ENCODE measurements around the gene SSR3. TPM values are rescaled to one million over a fixed set of nuclear protein-coding genes. Genes with fewer than 3 reads are reported as not detected.
A peak's percentile ranks its signal among the peaks of the same experiment; 100 is the strongest.

SSR3 gene
- total and polyA plus RNA-seq, 8 donors, result 30.4 to 190 (median 76.8) TPM

DNA sequence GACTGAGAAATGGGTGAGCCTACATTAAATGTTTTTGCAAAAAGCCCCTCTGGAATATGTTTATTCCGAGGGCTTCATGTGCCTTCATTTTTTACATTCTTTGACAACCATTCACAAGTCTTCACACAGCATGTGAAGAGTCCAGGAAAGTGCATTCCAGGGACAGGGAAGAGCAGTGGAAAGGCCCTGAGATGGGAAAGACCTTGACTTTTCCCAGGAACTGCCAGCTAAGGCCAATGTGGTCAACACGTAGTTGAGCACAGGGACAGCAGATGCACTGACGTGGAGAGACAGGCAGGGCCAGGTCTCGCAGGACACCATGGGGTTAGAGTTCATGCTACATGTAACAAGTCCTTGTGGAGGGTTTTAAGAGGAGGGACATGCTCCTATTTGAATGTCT, 21.7 kb downstream of the SSR3 start:
- Histone ChIP-seq H3K9me3 (no peaks in the 10 kb centered on the region), H3K27ac (peak overlapping the region in 2 of 5 donors; percentile 6 to 78), H3K4me3 (no peak overlapping the region), H3K27me3 (no peaks in the 10 kb centered on the region), H3K4me1 (peaks cover 5 to 38% (median 20%) of the 10 kb centered on the region in 4 donors), H3K36me3 (peaks cover 0 to 13% (median 6%) of the 10 kb centered on the region in 4 donors)
- TF ChIP-seq POLR2A (IDR thresholded peaks at IDR 0.05), result no peak
- TF ChIP-seq EP300 (IDR thresholded peaks at IDR 0.05), result no peak
- TF ChIP-seq POLR2AphosphoS5 (IDR thresholded peaks at IDR 0.05), result no peak
- TF ChIP-seq, protein P1, sequence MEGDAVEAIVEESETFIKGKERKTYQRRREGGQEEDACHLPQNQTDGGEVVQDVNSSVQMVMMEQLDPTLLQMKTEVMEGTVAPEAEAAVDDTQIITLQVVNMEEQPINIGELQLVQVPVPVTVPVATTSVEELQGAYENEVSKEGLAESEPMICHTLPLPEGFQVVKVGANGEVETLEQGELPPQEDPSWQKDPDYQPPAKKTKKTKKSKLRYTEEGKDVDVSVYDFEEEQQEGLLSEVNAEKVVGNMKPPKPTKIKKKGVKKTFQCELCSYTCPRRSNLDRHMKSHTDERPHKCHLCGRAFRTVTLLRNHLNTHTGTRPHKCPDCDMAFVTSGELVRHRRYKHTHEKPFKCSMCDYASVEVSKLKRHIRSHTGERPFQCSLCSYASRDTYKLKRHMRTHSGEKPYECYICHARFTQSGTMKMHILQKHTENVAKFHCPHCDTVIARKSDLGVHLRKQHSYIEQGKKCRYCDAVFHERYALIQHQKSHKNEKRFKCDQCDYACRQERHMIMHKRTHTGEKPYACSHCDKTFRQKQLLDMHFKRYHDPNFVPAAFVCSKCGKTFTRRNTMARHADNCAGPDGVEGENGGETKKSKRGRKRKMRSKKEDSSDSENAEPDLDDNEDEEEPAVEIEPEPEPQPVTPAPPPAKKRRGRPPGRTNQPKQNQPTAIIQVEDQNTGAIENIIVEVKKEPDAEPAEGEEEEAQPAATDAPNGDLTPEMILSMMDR (IDR thresholded peaks at IDR 0.05), result no peak
- intact Hi-C loops (cut with DNase I; ENCODE audit: low total_unique reads), result no loop called here
- WGBS, 5 donors, result 72 to 89% (median 79%) methylated on average over 4 of the region's 4 CpGs
- DNase-seq, result no peak

DNA sequence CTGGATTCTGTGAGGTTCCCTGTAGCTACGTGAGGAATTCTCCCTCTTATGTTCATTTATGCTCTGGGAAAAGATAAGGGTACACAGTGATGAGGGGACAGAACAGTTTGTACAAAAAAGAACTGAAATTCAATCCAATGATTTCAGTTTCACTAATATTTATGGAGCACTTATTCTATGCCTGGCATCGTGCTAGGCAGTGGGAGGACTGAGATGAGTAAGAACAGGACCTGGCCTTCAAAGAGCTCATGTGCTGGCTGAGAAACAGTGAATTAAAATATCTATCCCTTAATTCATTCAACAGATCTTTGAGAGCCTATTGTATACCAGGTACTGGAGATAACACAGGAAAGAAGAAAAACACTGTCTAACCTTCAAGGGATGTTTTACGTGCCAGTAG, 22.2 kb downstream of the SSR3 start:
- Histone ChIP-seq H3K36me3 (peaks cover 0 to 13% (median 5%) of the 10 kb centered on the region in 4 donors), H3K4me3 (no peak overlapping the region), H3K27ac (peak overlapping the region in 2 of 5 donors; percentile 6 to 78), H3K9me3 (no peaks in the 10 kb centered on the region), H3K4me1 (peaks cover 5 to 34% (median 20%) of the 10 kb centered on the region in 4 donors), H3K27me3 (no peaks in the 10 kb centered on the region)
- TF ChIP-seq POLR2AphosphoS5 (IDR thresholded peaks at IDR 0.05) (no peak), EP300 (IDR thresholded peaks at IDR 0.05) (no peak), POLR2A (IDR thresholded peaks at IDR 0.05) (no peak)
- TF ChIP-seq, protein P1 (IDR thresholded peaks at IDR 0.05), result no peak
- 45 to 59% (median 53%) methylated on average over 3 of the region's 3 CpGs for WGBS, 5 donors
- no peak for DNase-seq
- intact Hi-C loops (cut with DNase I; ENCODE audit: low total_unique reads), result no loop called here

DNA sequence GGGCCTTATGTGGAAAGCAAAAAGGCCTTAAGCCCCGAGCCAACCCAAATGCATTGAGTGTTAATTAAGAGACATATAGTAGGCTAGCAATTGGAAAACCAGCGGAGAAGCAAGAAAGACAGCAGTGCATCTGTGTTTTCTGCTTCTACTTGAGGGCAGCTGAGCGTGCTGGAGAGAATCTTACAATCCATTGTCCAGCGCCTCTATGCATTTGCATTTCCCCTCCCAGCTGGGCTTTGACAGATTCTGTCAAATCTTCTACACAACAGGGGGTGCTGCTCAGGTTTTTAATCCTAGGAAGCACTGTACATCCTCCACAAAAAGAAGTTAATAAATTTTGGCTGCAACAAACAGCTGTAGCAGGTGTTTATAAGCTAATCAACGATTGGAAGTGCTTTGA, 23.9 kb downstream of the SSR3 start:
- WGBS, 5 donors, result 77 to 90% (median 84%) methylated on average over 5 of the region's 5 CpGs
- H3K27me3 ChIP-seq, result no peaks in the 10 kb centered on the region
- H3K9me3 ChIP-seq, result no peaks in the 10 kb centered on the region
- DNase-seq, result no peak
- no peak for TF ChIP-seq POLR2AphosphoS5 (IDR thresholded peaks at IDR 0.05)
- no peak for TF ChIP-seq POLR2A (IDR thresholded peaks at IDR 0.05)
- intact Hi-C loops (cut with DNase I; ENCODE audit: low total_unique reads), result no loop called here
- H3K36me3 ChIP-seq, result peaks cover 0 to 11% (median 3%) of the 10 kb centered on the region in 4 donors
- no peak overlapping the region for H3K4me3 ChIP-seq
- H3K4me1 ChIP-seq, result peaks cover 5 to 31% (median 16%) of the 10 kb centered on the region in 4 donors
- H3K27ac ChIP-seq, result no peak overlapping the region

DNA sequence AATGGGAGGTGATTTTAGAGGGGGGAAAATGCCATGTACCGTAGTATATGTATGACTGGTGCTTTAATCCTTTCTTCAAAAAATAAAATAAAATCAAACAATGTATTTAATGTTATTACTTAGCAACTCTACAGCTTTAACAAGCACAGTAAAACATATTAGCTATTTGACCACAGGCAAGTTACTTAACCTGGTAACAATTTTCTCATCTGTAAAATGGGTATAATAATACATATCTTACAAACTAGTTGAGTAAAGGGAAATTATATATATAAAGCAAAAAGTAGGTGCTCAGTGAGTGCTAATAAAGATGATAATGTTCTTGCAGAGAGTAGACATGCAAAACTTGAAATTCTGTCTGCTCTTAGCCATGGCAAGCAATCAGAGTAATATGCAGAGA, 27.9 kb downstream of the SSR3 start:
- 92 to 97% (median 93%) methylated on average over 1 of the region's 1 CpG for WGBS, 5 donors
- TF ChIP-seq POLR2AphosphoS5 (IDR thresholded peaks at IDR 0.05), result no peak
- H3K27ac ChIP-seq, result no peak overlapping the region
- H3K36me3 ChIP-seq, result peaks cover 0 to 11% (median 7%) of the 10 kb centered on the region in 4 donors
- no peaks in the 10 kb centered on the region for H3K9me3 ChIP-seq
- H3K27me3 ChIP-seq, result no peaks in the 10 kb centered on the region
- no peak overlapping the region for H3K4me3 ChIP-seq
- intact Hi-C loops (cut with DNase I; ENCODE audit: low total_unique reads), result no loop called here
- no peak for DNase-seq
- H3K4me1 ChIP-seq, result no peaks in the 10 kb centered on the region

DNA sequence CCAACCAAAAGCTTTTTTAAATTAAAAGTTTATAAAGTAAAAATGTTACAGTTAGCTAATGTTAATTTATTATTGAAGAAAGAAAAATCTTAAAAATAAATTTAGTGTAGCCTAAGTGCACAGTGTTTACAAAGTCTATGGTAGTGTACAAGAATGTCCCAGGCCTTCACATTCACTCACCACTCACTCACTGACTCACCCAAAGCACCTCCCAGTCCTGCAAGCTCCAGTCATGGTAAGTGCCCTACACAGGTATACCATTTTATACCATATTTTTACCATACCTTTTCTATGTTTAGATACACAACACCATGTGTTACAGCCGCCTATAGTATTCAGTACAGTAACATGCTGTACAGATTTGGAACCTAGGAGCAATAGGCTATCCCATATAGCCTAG, 29.1 kb downstream of the SSR3 start:
- intact Hi-C loops (cut with DNase I; ENCODE audit: low total_unique reads), result no loop called here
- H3K27ac ChIP-seq, result no peak overlapping the region

More for the DNA sequence above, 29.1 kb downstream of the SSR3 start:
- WGBS, 5 donors, result 96 to 100% (median 100%) methylated on average over 1 of the region's 1 CpG
- Histone ChIP-seq H3K27me3 (no peaks in the 10 kb centered on the region), H3K4me3 (no peak overlapping the region), H3K36me3 (peaks cover 0 to 7% (median 1%) of the 10 kb centered on the region in 4 donors), H3K9me3 (no peaks in the 10 kb centered on the region), H3K4me1 (no peaks in the 10 kb centered on the region)
- TF ChIP-seq POLR2A (IDR thresholded peaks at IDR 0.05) (no peak), EP300 (IDR thresholded peaks at IDR 0.05) (no peak), POLR2AphosphoS5 (IDR thresholded peaks at IDR 0.05) (no peak)
- TF ChIP-seq, protein P1 (IDR thresholded peaks at IDR 0.05), result no peak
- DNase-seq, result no peak

Data from stomach (tissue), 9 donors.